Left lung (tissue), 10 donors: ENCODE results near the gene FBXO42. TPM values are rescaled to one million over a fixed set of nuclear protein-coding genes. Genes with fewer than 3 reads are reported as not detected.
A peak's percentile ranks its signal among the peaks of the same experiment; 100 is the strongest.
"Not testable (repeated sequence)": the region's sequence is repeated elsewhere in the genome, so short reads cannot be mapped to it uniquely, and the experiment has no call there.

ENCODE experiments used
- ATAC-seq: fragments of 200-7000 bp; cut with Tn5 transposase; one replicate; pipeline ENCODE4 v1.9.1; 2020; ENCODE audit warnings: moderate library complexity
- DNase-seq, 4 donors: peaks; one replicate each; pipeline ENCODE4 v3.0.0-alpha.2; 2013 to 2020
- H3K27ac ChIP-seq, 2 donors: fragments of 200-600 bp; sonication (generic) in 1 of 2; one replicate each; pipeline versions ENCODE4 v1.5.0 to v1.8.0; 2020 to 2021
- H3K27me3 ChIP-seq, 2 donors: fragments of 200-600 bp; sonication (generic) in 1 of 2; one replicate each; pipeline versions ENCODE4 v1.5.0 to v1.8.0; 2020 to 2021
- H3K36me3 ChIP-seq, 2 donors: fragments of 200-600 bp; sonication (generic) in 1 of 2; one replicate each; pipeline versions ENCODE4 v1.5.0 to v1.8.0; 2020 to 2021
- H3K4me1 ChIP-seq, 2 donors: fragments of 200-600 bp; one replicate each; pipeline ENCODE4 v1.8.0; 2021
- H3K4me3 ChIP-seq, 2 donors: fragments of 200-600 bp; sonication (generic) in 1 of 2; one replicate each; pipeline versions ENCODE4 v1.5.0 to v1.8.0; 2020 to 2021; ENCODE audit warnings: mild to moderate bottlenecking in 1 of 2
- H3K9me3 ChIP-seq, 2 donors: fragments of 200-600 bp; sonication (generic) in 1 of 2; one replicate each; pipeline versions ENCODE4 v1.5.0 to v1.8.0; 2020 to 2021
- intact Hi-C, 2 donors: fragments of 100-400 bp; cut with DNase I; formaldehyde crosslinking; loops; one replicate each; pipeline versions ENCODE4 v1.11.2 to v1.14.2; 2022
- polyA plus RNA-seq, 6 donors: library from polyadenylated mRNA; unstranded; fragments of 120-200 nt; gene quantifications; one replicate each; pipeline ENCODE4 v1.2.1, GENCODE V29; 2013; ENCODE audit not compliant: insufficient read length in 6 of 6
- total RNA-seq, 2 donors: library from RNA; stranded (reverse); fragmentation: NEBNext Ultra II Directional; extraction: Animal tissue kit (Norgen Biotek cat#: 25700); gene quantifications; one replicate each; pipeline ENCODE4 v1.2.1, GENCODE V29; 2021
- TF ChIP-seq, protein P1 (sequence below), 2 donors: fragments of 200-600 bp; sonication (generic) in 1 of 2; IDR thresholded peaks; one replicate each; pipeline versions ENCODE4 v1.5.0 to v1.8.0; 2021; ENCODE audit warnings: antibody characterized with exemption in 2 of 2
- donor health status: DM: no; HTN: yes; CAD: no.
- donor health status: DM: no; HTN: no; CAD: no.

FBXO42 gene
- total and polyA plus RNA-seq, 8 donors: 18.8 to 22.4 (median 21.1) TPM

GRCh38 chr1:16215882-16216753 is 136.2 kb downstream of the FBXO42 start:
- H3K27ac ChIP-seq: peak overlapping the region in 1 of 2 donors; percentile 65
- no peaks in the 10 kb centered on the region for H3K9me3 ChIP-seq
- TF ChIP-seq, protein P1, sequence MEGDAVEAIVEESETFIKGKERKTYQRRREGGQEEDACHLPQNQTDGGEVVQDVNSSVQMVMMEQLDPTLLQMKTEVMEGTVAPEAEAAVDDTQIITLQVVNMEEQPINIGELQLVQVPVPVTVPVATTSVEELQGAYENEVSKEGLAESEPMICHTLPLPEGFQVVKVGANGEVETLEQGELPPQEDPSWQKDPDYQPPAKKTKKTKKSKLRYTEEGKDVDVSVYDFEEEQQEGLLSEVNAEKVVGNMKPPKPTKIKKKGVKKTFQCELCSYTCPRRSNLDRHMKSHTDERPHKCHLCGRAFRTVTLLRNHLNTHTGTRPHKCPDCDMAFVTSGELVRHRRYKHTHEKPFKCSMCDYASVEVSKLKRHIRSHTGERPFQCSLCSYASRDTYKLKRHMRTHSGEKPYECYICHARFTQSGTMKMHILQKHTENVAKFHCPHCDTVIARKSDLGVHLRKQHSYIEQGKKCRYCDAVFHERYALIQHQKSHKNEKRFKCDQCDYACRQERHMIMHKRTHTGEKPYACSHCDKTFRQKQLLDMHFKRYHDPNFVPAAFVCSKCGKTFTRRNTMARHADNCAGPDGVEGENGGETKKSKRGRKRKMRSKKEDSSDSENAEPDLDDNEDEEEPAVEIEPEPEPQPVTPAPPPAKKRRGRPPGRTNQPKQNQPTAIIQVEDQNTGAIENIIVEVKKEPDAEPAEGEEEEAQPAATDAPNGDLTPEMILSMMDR (IDR thresholded peaks at IDR 0.05): no peak

DNA sequence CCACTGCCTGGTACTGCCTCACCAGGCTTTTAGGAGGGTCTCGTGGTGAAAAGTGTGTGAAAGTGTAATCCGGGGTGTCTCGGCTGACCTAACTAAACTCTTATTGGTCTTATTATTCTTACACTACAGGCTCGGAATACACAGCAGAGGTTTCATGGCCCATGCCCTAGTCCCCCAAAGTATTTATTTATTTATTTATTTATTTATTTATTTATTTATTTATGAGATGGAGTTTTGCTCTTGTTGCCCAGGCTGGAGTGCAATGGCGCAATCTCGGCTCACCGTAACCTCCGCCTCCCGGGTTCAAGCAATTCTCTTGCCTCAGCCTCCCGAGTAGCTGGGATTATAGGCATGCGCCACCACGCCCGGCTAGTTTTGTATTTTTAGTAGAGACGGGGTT is 137.0 kb downstream of the FBXO42 start:
- H3K9me3 ChIP-seq, H3K27me3 ChIP-seq, intact Hi-C loops, H3K36me3 ChIP-seq, DNase-seq, H3K27ac ChIP-seq, ATAC-seq, H3K4me3 ChIP-seq: not testable (repeated sequence)
- peaks cover 6 to 20% of the 10 kb centered on the region in 2 donors for H3K4me1 ChIP-seq

More at GRCh38 chr1:16215882-16216753, 136.2 kb downstream of the FBXO42 start:
- DNase-seq: peak in 3 of 4 donors; percentile 88 to 92 (median 90)
- peak; percentile 67 for ATAC-seq
- Histone ChIP-seq H3K4me3 (peak overlapping the region; percentile 41 to 56), H3K36me3 (no peaks in the 10 kb centered on the region), H3K4me1 (peaks cover 6 to 20% of the 10 kb centered on the region in 2 donors), H3K27me3 (no peaks in the 10 kb centered on the region)
- intact Hi-C loops: no loop called here

GRCh38 chr1:16213544-16213943 is 138.7 kb downstream of the FBXO42 start:
- ATAC-seq, H3K36me3 ChIP-seq, H3K27ac ChIP-seq, intact Hi-C loops, H3K4me3 ChIP-seq, H3K9me3 ChIP-seq, H3K27me3 ChIP-seq: not testable (repeated sequence)
- DNase-seq: peak in 1 of 4 donors; percentile 2
- H3K4me1 ChIP-seq: peaks cover 6 to 20% of the 10 kb centered on the region in 2 donors

DNA sequence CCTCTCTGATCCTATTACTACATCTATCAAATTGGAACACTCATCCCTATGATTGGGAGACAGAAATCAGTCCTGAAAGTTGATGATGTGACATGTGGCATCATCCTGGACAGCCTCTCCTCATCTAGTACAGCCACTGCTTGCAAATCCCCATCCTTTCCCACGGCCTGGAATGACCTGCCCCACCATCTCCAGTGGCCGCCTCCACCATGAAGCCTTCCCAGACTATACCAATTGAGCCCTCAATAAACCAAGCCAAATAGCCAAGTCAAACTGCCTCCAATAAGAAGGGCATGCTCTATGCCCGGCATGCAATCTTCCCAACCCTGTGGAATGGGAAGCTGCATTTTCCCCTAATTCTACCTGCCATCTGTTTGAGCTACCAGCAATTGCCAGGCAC is 139.3 kb downstream of the FBXO42 start:
- no peaks in the 10 kb centered on the region for H3K36me3 ChIP-seq
- DNase-seq: peak in 1 of 4 donors; percentile 16

GRCh38 chr1:16212251-16212961 is 139.9 kb downstream of the FBXO42 start, which contains the start of gene ARHGEF19:
Gene ARHGEF19, minus strand, starts transcription at chr1:16212652. Its CDS starts 3,598 bp downstream, at chr1:16209054.
- peak within 1 kb of the TSS; percentile 15 to 22 for H3K4me3 ChIP-seq
- peak within 1 kb of the TSS in 1 of 2 donors; percentile 7 for H3K27ac ChIP-seq
- no peaks in the 10 kb centered on the region for H3K36me3 ChIP-seq
- intact Hi-C loops: no loop called here
- H3K27me3 ChIP-seq: no peaks in the 10 kb centered on the region
- DNase-seq: peak in 3 of 4 donors; percentile 65 to 86 (median 78)
- TF ChIP-seq, protein P1 (IDR thresholded peaks at IDR 0.05): no peak
- H3K9me3 ChIP-seq: no peaks in the 10 kb centered on the region
- peak; percentile 48 for ATAC-seq
- peaks cover 6 to 25% of the 10 kb centered on the region in 2 donors for H3K4me1 ChIP-seq

More for the DNA sequence above, 139.3 kb downstream of the FBXO42 start:
- no peak for ATAC-seq
- intact Hi-C loops: no loop called here
- Histone ChIP-seq H3K9me3 (no peaks in the 10 kb centered on the region), H3K27me3 (no peaks in the 10 kb centered on the region), H3K4me3 (no peak overlapping the region), H3K27ac (no peak overlapping the region), H3K4me1 (peaks cover 6 to 24% of the 10 kb centered on the region in 2 donors)
- TF ChIP-seq, protein P1 (IDR thresholded peaks at IDR 0.05): no peak

DNA sequence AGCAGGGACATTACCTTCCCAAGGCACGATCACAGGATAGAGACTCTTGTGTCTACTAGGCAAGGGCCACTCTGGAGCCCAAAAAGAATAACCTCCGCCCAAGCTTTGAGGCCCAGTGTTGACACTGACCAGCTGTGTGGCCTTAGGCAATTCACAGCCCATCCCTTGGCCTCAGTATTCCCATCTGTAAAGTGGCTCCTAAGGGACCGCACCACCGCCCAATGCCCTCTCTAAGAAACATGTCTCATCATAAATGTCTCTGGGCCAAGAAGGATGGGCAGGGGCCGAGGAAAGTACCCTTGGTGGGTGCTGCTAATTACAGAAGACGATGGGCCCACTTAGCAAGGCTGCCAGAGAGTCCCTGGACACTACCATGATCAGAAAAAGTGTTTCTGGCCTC is 140.5 kb downstream of the FBXO42 start:
- DNase-seq (peak in 1 of 4 donors; percentile 39), ATAC-seq (no peak)
- Histone ChIP-seq H3K4me1 (peaks cover 4 to 24% of the 10 kb centered on the region in 2 donors), H3K27ac (no peak overlapping the region), H3K36me3 (no peaks in the 10 kb centered on the region), H3K4me3 (peak overlapping the region; percentile 15 to 22), H3K9me3 (no peaks in the 10 kb centered on the region), H3K27me3 (no peaks in the 10 kb centered on the region)
- intact Hi-C loops: no loop called here
- TF ChIP-seq, protein P1 (IDR thresholded peaks at IDR 0.05): no peak
